IMR-90 (cell line): ENCODE data around the gene SPRR2E. TPM values are rescaled to one million over a fixed set of nuclear protein-coding genes. Genes with fewer than 3 reads are reported as not detected.

Source experiments
- ATAC-seq: fragments of 200-7000 bp; cut with Tn5 transposase; 2 replicates; pipeline ENCODE4 v1.9.1; 2020; ENCODE audit warnings: low read depth, mild to moderate bottlenecking, moderate library complexity
- BruUV-seq: library from RNA; stranded (reverse); fragments of 400-500 nt; replicated peaks from 2 replicates; lab custom pipeline; 2021; lab: Mats Ljungman, UMichigan
- CTCF ChIA-PET: fragments of 300-600 bp; formaldehyde crosslinking; extraction: SDS; loops from one replicate; lab custom pipeline; 2021; ENCODE audit warnings: antibody characterized with exemption; lab: Yijun Ruan, JAX
- POLR2A ChIA-PET: fragments of 300-600 bp; sonication (Branson Sonifier 250); formaldehyde crosslinking; loops from one replicate; lab custom pipeline; 2022; ENCODE audit warnings: antibody characterized with exemption; ENCODE audit not compliant: unreplicated experiment; lab: Charles Lee
- DNase-seq: peaks from one replicate; pipeline ENCODE4 v3.0.0; 2013
- H2AFZ ChIP-seq: replicated peaks from 2 replicates; pipeline ENCODE3; 2013; ENCODE audit warnings: low read length, mild to moderate bottlenecking; ENCODE audit not compliant: poor library complexity
- H2AK5ac ChIP-seq: 2 replicates; pipeline ENCODE4 v1.6.1; 2013; ENCODE audit warnings: low read depth, low read length, inconsistent platforms
- H2AK9ac ChIP-seq: replicated peaks from 2 replicates; pipeline ENCODE3; 2013; ENCODE audit warnings: mild to moderate bottlenecking, low read depth, low read length, moderate library complexity; ENCODE audit not compliant: poor library complexity
- H2BK120ac ChIP-seq: 2 replicates; pipeline ENCODE4 v1.6.1; 2013; ENCODE audit warnings: low read depth, low read length, inconsistent platforms
- H2BK15ac ChIP-seq: 3 replicates; pipeline ENCODE4 v1.6.1; 2013; ENCODE audit warnings: low read depth, low read length, inconsistent platforms
- H2BK20ac ChIP-seq: 2 replicates; pipeline ENCODE4 v1.6.1; 2013; ENCODE audit warnings: low read depth, mild to moderate bottlenecking, inconsistent platforms, low read length, moderate library complexity
- H2BK5ac ChIP-seq: 2 replicates; pipeline ENCODE4 v1.6.1; 2013; ENCODE audit warnings: mild to moderate bottlenecking, low read depth, low read length, inconsistent platforms; ENCODE audit not compliant: poor library complexity, severe bottlenecking
- H3K14ac ChIP-seq: replicated peaks from 2 replicates; pipeline ENCODE4 v1.6.1; 2013; ENCODE audit warnings: low read depth, low read length, inconsistent platforms
- H3K18ac ChIP-seq: 2 replicates; pipeline ENCODE4 v1.6.1; 2013; ENCODE audit warnings: low read depth, low read length, control low read depth
- H3K23ac ChIP-seq: 2 replicates; pipeline ENCODE4 v1.6.1; 2013; ENCODE audit warnings: low read depth, low read length, inconsistent platforms
- H3K27ac ChIP-seq: 2 replicates; pipeline ENCODE4 v1.5.1; 2013; ENCODE audit warnings: mild to moderate bottlenecking, control low read depth, low read length; ENCODE audit not compliant: insufficient read depth
- H3K27me3 ChIP-seq: 2 replicates; pipeline ENCODE4 v1.6.1; 2013; ENCODE audit warnings: low read length; ENCODE audit not compliant: control insufficient read depth, insufficient read depth
- H3K36me3 ChIP-seq: 2 replicates; pipeline ENCODE4 v1.6.1; 2013; ENCODE audit warnings: low read length, mixed read lengths; ENCODE audit not compliant: control insufficient read depth, insufficient read depth
- H3K4ac ChIP-seq: 2 replicates; pipeline ENCODE4 v1.6.1; 2013; ENCODE audit warnings: low read depth, low read length, inconsistent platforms
- H3K4me1 ChIP-seq: 2 replicates; pipeline ENCODE4 v1.6.1; 2013; ENCODE audit warnings: low read length, mixed read lengths; ENCODE audit not compliant: control insufficient read depth, insufficient read depth
- H3K4me2 ChIP-seq: 2 replicates; pipeline ENCODE4 v1.6.1; 2013; ENCODE audit warnings: low read depth, mild to moderate bottlenecking, control low read depth, low read length, moderate library complexity
- H3K4me3 ChIP-seq: 2 replicates; pipeline ENCODE4 v1.5.1; 2013; ENCODE audit warnings: low read depth, mild to moderate bottlenecking, control low read depth, low read length, moderate library complexity; ENCODE audit not compliant: insufficient read depth
- H3K56ac ChIP-seq: 2 replicates; pipeline ENCODE4 v1.6.1; 2013; ENCODE audit warnings: low read length, inconsistent platforms; ENCODE audit not compliant: insufficient read depth; ENCODE audit errors: extremely low read depth
- H3K79me1 ChIP-seq, 2 experiments: 2 replicates each; pipeline ENCODE4 v1.6.1; 2013; ENCODE audit warnings: low read length in 2 of 2, inconsistent platforms in 1 of 2, low read depth in 1 of 2
- H3K9ac ChIP-seq: 2 replicates; pipeline ENCODE4 v1.6.1; 2013; ENCODE audit warnings: low read depth, low read length, control low read depth
- H3K9me1 ChIP-seq: 2 replicates; pipeline ENCODE4 v1.6.1; 2013; ENCODE audit warnings: low read length, inconsistent platforms; ENCODE audit not compliant: insufficient read depth
- H3K9me3 ChIP-seq: 2 replicates; pipeline ENCODE4 v1.6.1; 2013; ENCODE audit warnings: low read length; ENCODE audit not compliant: control insufficient read depth, insufficient read depth
- H4K20me1 ChIP-seq: 2 replicates; pipeline ENCODE4 v1.6.1; 2013; ENCODE audit warnings: low read length, inconsistent platforms; ENCODE audit not compliant: insufficient read depth
- H4K5ac ChIP-seq: 2 replicates; pipeline ENCODE4 v1.6.1; 2013; ENCODE audit warnings: mild to moderate bottlenecking, low read depth, low read length, control low read depth
- H4K8ac ChIP-seq, 2 experiments: 2 replicates each; pipeline ENCODE4 v1.6.1; 2013; ENCODE audit warnings: low read depth in 2 of 2, low read length in 2 of 2, control low read depth in 1 of 2, inconsistent platforms in 1 of 2
- H4K91ac ChIP-seq: 2 replicates; pipeline ENCODE4 v1.6.1; 2013; ENCODE audit warnings: low read depth, low read length, inconsistent platforms; ENCODE audit not compliant: insufficient read depth
- BHLHE40 ChIP-seq: fragments of 150-350 bp; IDR thresholded peaks from 2 replicates; pipeline ENCODE4 v1.6.1; 2016; ENCODE audit warnings: mild to moderate bottlenecking, low read depth, low read length
- CEBPB ChIP-seq: IDR thresholded peaks from 2 replicates; pipeline ENCODE4 v1.6.1; 2012; ENCODE audit warnings: low read depth, low read length, improper control_type of control experiment
- CHD1 ChIP-seq: IDR thresholded peaks from 2 replicates; pipeline ENCODE4 v1.6.1; 2012; ENCODE audit warnings: low read depth, low read length, improper control_type of control experiment
- CTCF ChIP-seq: conservative IDR thresholded peaks from 2 replicates; pipeline ENCODE4 v1.5.1; 2012; ENCODE audit warnings: mild to moderate bottlenecking, low read depth, low read length, improper control_type of control experiment
- ELK1 ChIP-seq: fragments of 150-350 bp; IDR thresholded peaks from 2 replicates; pipeline ENCODE4 v1.6.1; 2016; ENCODE audit warnings: low read depth, mild to moderate bottlenecking, low read length, moderate library complexity, borderline replicate concordance
- FOS ChIP-seq: fragments of 150-350 bp; IDR thresholded peaks from 2 replicates; pipeline ENCODE4 v1.6.1; 2016; ENCODE audit warnings: low read depth, low read length
- MAFK ChIP-seq: IDR thresholded peaks from 2 replicates; pipeline ENCODE4 v1.6.1; 2012; ENCODE audit warnings: low read depth, low read length, improper control_type of control experiment
- MAZ ChIP-seq: IDR thresholded peaks from 2 replicates; pipeline ENCODE4 v1.6.1; 2012; ENCODE audit warnings: low read depth, mild to moderate bottlenecking, low read length, improper control_type of control experiment, moderate library complexity, borderline replicate concordance
- MXI1 ChIP-seq: IDR thresholded peaks from 2 replicates; pipeline ENCODE4 v1.6.1; 2012; ENCODE audit warnings: low read depth, mild to moderate bottlenecking, low read length, moderate library complexity, borderline replicate concordance
- NFE2L2 ChIP-seq: fragments of 150-350 bp; IDR thresholded peaks from 2 replicates; pipeline ENCODE4 v1.6.1; 2016; ENCODE audit warnings: low read depth, mild to moderate bottlenecking, low read length
- POLR2A ChIP-seq: IDR thresholded peaks from 2 replicates; pipeline ENCODE4 v1.6.1; 2012; ENCODE audit warnings: mild to moderate bottlenecking, low read depth, low read length
- RAD21 ChIP-seq: IDR thresholded peaks from 2 replicates; pipeline ENCODE4 v1.6.1; 2012; ENCODE audit warnings: low read length, improper control_type of control experiment
- RCOR1 ChIP-seq: IDR thresholded peaks from 2 replicates; pipeline ENCODE4 v1.6.1; 2012; ENCODE audit warnings: mild to moderate bottlenecking, low read length, improper control_type of control experiment; ENCODE audit not compliant: insufficient replicate concordance
- RFX5 ChIP-seq: IDR thresholded peaks from 2 replicates; pipeline ENCODE4 v1.8.0; 2012; ENCODE audit warnings: low read depth, mild to moderate bottlenecking, low read length, moderate library complexity
- SMC3 ChIP-seq: fragments of 150-350 bp; IDR thresholded peaks from 2 replicates; pipeline ENCODE4 v1.6.1; 2016; ENCODE audit warnings: low read depth, mild to moderate bottlenecking, antibody characterized with exemption, low read length, moderate library complexity
- USF2 ChIP-seq: fragments of 150-350 bp; IDR thresholded peaks from 2 replicates; pipeline ENCODE4 v1.6.1; 2017; ENCODE audit warnings: mild to moderate bottlenecking, antibody characterized with exemption, low read length, low read depth
- WGBS, 2 experiments: methylation state at CpG; one replicate each; pipeline versions ENCODE4 v1.1.5 to v1.1.7; 2013; ENCODE audit warnings: missing lambda C conversion rate in 2 of 2; ENCODE audit not compliant: insufficient read length in 1 of 2; ENCODE audit errors: extremely low coverage in 2 of 2; 5-methylcytosine and 5-hydroxymethylcytosine counted together
- dilution Hi-C: fragments of 300-500 bp; cut with HindIII; formaldehyde crosslinking; loops from one replicate; pipeline ENCODE4 v1.14.3; 2018; ENCODE audit warnings: low sequenced_read_pairs; ENCODE audit not compliant: unreplicated experiment
- in situ Hi-C: fragments of 300-500 bp; cut with MboI; formaldehyde crosslinking; loops from 3 replicates; pipeline ENCODE4 v1.14.3; 2019; ENCODE audit warnings: low sequenced_read_pairs, inconsistent platforms, mixed read lengths
- intact Hi-C: fragments of 100-400 bp; cut with micrococcal nuclease; formaldehyde crosslinking; loops from 2 replicates; pipeline ENCODE4 v1.10.0; 2022
- polyA plus RNA-seq, 3 experiments: library from polyadenylated mRNA; depleted of rRNA; stranded (reverse); fragments of >200 nt; gene quantifications; 2 replicates each; pipeline ENCODE4 v1.2.3, GENCODE V29; 2012; ENCODE audit warnings: low replicate concordance in 1 of 3
- total RNA-seq: library from RNA; depleted of rRNA; stranded (reverse); fragments of >200 nt; gene quantifications from 2 replicates; pipeline ENCODE4 v1.2.3, GENCODE V29; 2012

The SPRR2E gene
- total and polyA plus RNA-seq, 2 of the 4 experiments (the other 2 are of a cell fraction), result not detected

GRCh38 chr1:153127296-153127695 is 33.0 kb upstream of the SPRR2E start:
- in situ Hi-C loops (no loop called here), intact Hi-C loops (no loop called here), dilution Hi-C loops (no loop called here)
- Histone ChIP-seq H3K4ac (no peak overlapping the region), H3K9ac (no peak overlapping the region), H3K14ac (no peak overlapping the region), H2AK5ac (no peak overlapping the region), H3K18ac (no peak overlapping the region), H4K20me1 (no peaks in the 10 kb centered on the region), H3K79me1 (no peaks in the 10 kb centered on the region), H3K27me3 (no peaks in the 10 kb centered on the region), H3K4me1 (no peaks in the 10 kb centered on the region), H4K5ac (no peak overlapping the region), H3K4me2 (no peak overlapping the region), H2BK20ac (no peak overlapping the region), H3K23ac (no peak overlapping the region), H3K36me3 (no peaks in the 10 kb centered on the region), H4K91ac (no peak overlapping the region), H3K27ac (no peak overlapping the region), H2BK15ac (no peak overlapping the region), H2BK5ac (no peak overlapping the region), H4K8ac (no peak overlapping the region), H3K4me3 (no peak overlapping the region), H3K9me3 (no peaks in the 10 kb centered on the region), H2BK120ac (no peak overlapping the region), H3K56ac (no peak overlapping the region), H2AK9ac (no peak overlapping the region), H2AFZ (no peak overlapping the region), H3K9me1 (no peaks in the 10 kb centered on the region)
- TF ChIP-seq CEBPB (no peak), RFX5 (no peak), FOS (no peak), CHD1 (no peak), USF2 (no peak), CTCF (no peak), POLR2A (no peak), MAZ (no peak), MAFK (no peak), ELK1 (no peak), NFE2L2 (no peak), BHLHE40 (no peak), RAD21 (no peak), RCOR1 (no peak), SMC3 (no peak), MXI1 (no peak)
- no peak for ATAC-seq
- BruUV-seq, result no TSS peak
- ChIA-PET POLR2A (no interaction called here), CTCF (interaction anchor here (0.8 kb wide), 1 partner anchor 61 kb away, joined by 3 read pairs; no protein-coding TSS in a partner anchor)
- WGBS, 2 experiments, result 17% methylated on average over 1 of the region's 2 CpGs; no CpG with 5 or more reads in 1 of the 2 experiments
- no peak for DNase-seq
